GM18511 (cell line): ENCODE measurements around the gene ZNF32.

Experiments used
- ATAC-seq: cut with Tn5 transposase; IDR thresholded peaks from one replicate; pipeline ENCODE4 v1.9.1; 2021; ENCODE audit warnings: mild to moderate bottlenecking, moderate library complexity; ENCODE audit not compliant: unreplicated experiment

Gene ZNF32

DNA sequence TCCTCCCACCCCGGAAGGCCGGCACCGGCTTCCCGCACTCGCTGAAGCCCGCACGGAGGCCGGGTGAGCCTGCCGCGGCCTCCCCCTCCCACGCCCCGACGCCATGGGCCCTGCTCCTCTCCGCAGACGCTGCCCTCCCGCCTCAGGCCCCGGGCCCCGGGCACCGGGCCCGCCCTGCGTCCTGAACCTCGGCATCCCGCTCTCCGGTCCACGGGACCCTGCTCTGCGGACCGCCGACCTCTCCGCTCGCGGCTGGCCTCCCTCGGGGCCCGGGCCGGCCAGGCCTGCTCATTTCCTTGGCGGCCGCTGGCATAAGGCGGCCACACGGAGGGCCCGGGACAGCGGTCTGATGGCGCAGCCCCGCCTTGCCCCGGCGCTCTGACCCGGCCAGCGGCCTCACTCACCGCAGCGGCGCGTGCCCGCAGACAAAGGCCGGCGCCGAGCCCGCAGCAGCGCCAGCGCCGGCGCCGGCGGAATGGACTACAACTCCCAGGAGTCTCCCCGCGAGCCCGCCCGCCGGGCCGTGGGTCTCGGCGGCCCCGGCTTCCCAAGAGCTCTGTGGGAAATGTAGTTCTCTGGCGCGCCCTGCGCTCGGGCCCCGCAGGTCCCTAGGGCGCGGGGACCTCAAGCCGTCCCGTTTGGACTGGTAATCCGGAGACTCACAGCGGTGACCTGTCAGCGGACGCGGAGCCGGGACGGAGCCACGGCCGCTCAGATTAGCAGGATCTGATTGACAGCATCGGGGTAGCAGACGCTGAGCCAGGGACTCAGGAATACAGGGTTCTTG, at the start of gene ZNF32:
ZNF32 (minus strand) TSS at position 484 of the 787 bp plus-strand sequence. CDS start 2,748 bp downstream, outside the sequence.
- ATAC-seq = peak; percentile 100

DNA sequence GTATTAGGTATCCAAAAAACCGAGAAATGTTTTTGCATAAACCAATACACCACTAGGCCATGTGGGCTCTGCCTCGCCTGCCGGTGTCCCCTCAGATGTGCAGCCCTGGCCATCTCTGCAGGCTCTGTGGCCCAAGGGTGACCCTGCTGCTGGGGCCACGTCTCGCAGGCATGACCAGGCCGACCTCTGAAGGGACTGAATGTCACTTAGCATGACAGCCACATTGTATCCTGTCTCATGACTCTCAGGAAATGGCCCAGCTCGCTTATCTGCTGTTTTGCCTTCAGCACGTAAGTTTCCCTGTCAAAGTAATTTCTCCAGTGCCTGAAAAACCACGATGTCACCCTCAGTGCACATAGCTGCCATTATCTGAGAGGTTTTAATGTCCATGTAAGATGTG, 49.5 kb upstream of the ZNF32 start:
- ATAC-seq = no peak

DNA sequence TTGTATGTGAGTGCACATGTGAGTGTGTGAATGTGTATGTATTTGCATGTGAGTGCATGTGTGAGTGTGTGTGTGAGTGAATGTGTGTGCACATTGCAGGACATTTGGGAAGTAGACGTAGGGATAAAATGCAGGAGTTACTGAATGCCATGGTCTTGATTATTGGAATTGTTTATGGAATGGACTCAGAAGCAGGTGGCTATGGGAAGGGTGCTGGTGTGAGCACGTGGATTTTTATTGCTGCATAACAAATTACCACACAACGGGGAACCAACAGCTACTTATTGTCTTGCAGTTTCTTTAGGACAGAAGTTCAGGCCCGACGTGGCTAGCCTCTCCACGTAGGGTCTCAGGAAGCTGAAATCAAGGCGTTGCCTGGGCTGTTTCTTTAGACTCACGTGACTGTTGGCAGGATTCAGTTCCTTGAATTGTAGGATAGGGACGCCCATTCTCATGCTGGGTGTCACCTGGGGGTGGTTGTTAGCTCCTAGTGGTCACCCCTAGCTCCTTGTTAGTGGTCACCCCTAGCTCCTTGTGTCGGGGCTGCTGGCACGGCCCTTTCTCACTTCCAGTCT, 48.3 kb upstream of the ZNF32 start:
- ATAC-seq = no peak

- ATAC-seq = no peak
Measured at GRCh38 chr10:43695730-43696129, 47.0 kb upstream of the ZNF32 start.

GRCh38 chr10:43695321-43695720, 46.6 kb upstream of the ZNF32 start:
- no peak for ATAC-seq

DNA sequence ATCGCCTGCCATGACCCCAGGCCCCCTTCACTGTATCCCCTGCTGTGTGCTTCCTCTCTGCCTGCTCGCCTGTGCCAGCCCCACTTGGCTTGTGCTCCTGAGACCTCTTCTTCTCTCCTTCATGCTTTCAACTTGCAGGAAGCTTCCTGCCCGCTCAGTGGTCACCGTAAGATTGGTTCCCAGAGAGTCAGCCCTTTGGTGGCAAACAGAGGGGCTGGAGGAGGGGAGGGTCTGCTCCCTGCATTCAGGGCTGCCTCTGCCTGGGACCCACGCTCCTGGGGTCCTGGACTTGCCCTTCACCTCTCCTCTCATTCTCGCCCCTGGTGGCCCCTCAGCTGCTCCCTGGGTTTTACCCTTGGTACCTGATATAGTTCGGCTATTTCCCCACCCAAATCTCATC, 45.8 kb upstream of the ZNF32 start:
- no peak for ATAC-seq

DNA sequence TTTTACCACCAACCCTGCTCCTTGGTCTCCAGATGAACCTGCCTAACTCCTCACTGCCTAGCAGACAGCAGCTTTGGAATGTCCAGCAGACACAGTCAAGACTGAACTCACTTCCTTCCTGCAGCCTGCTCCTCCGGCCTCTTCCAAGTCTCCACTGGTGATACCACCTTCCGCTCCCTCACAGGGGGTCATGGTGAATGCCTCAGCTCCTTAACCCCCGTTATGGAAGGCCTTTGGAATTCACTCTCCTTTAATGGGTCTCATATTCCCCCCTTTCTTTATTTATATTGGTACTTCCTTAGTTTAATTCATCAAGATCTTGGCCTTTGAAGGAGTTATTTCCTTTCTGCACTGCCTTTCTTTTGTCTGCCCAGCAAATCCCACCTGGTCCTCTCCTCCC, 44.9 kb upstream of the ZNF32 start:
- no peak for ATAC-seq

GRCh38 chr10:43692051-43692825, 43.6 kb upstream of the ZNF32 start:
- ATAC-seq = no peak

GRCh38 chr10:43691485-43691884, 42.8 kb upstream of the ZNF32 start:
- ATAC-seq = no peak

GRCh38 chr10:43689955-43690771, 41.5 kb upstream of the ZNF32 start:
- peak; percentile 99 for ATAC-seq

DNA sequence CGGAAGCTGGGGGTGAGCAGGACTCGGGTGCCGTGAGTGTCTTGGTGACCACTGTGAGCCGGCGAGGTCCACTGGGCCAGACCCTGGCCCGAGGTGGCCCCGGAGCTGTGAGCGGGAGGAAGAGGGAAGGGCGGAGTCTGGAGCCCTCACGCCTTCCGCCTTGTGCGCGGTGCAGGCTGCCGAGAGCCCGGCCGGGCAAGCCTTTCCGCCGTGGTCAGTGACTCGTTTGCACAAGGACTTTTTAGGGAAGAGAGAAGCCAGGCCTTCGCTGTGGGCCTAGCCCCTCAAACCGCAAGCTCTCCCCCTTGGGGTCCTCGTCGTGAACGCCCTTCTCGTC, 40.9 kb upstream of the ZNF32 start:
- peak; percentile 55 for ATAC-seq

GRCh38 chr10:43689007-43689491, 40.4 kb upstream of the ZNF32 start:
- no peak for ATAC-seq

- no peak for ATAC-seq
Measured at GRCh38 chr10:43688348-43688892, 39.7 kb upstream of the ZNF32 start.

DNA sequence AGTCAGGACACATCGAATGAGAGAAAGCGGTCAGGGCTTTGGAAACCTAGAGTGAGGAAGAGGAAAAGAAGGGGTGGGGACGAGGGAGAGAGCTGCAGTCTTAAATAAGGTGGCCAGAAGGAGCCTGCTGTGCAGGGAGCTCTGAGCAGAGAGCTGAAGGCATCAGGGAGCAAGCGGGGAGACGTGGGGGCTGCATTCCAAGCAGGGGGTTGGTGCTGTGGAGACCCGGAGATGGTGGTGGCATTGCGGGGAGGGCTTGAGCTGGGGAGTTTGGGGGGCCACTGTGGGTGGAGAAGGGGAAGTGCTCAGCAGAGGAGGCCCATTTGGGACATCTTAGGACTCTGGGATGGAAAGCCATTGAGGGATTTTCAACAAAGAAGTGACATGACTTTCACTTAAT, 38.7 kb upstream of the ZNF32 start:
- no peak for ATAC-seq

DNA sequence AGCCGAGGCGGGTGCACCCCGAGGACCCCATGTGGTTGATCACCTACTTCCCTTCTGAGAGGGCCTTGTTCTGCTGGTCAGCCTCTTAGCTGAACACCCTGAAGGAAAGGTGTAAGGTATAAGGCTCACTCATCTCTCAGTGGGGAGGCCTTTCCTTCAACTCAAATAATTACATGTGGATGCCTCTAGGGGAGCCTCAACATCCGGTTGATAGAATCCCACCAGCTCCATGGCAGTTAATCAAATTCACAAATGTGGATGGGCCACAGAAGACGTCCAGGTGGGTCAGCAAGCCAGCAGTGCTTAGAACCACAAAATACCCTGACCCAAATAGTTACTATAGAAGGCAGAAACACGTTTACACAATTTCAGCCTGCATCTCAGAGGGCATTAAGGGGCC, 37.7 kb upstream of the ZNF32 start:
- no peak for ATAC-seq

DNA sequence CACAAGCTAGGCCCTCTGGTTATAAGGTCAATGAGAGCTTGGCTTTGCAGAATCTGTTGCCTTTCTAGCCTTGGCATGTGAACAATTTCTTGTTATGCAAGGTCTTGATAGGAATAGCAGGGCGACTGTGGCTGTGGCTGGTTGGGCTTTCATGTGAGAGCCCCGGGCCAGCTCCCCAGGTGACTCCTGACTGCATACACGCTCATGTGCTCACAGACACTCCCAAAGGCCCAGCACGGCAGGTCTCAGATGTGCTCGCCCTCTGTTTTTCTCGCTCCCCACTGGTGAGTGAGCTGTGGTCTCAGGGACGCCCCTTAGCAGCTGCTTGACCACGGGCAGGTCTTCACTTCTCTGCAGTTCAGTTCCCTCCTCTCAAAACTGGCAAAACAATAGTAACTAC, 37.1 kb upstream of the ZNF32 start:
- no peak for ATAC-seq

DNA sequence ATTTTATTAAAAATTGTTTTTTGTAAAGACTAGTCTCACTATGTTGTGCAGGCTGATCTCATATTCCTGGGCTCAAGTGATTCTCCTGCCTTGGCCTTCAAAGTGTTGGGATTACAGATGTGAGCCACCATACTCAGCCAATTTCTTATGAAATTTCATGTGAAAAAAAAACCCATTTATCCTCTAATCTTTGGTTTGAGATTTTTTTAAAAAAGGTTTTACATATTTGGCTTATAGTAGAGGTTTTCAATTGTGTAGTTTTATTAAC, 35.5 kb upstream of the ZNF32 start:
- no peak for ATAC-seq

- no peak for ATAC-seq
Measured at GRCh38 chr10:43683451-43684291, 35.0 kb upstream of the ZNF32 start.

DNA sequence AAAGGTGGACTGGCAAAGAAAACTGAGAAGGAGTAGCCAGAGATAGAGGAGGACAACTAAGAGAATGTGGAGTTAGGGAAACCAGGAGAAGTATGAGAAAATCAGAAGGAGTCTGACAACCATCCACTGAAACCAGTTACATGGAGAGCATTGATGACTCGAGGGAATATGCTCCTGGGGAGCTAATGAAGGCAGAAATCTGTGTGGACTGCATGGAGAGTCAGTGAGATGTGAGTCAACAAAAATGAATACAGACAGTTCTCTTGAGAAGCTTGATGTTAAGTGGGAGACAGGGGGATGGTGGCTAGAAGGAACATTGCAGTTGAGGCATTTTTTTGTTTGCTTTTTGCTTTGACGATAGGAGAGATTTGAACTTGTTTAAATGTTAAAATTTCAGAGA, 34.3 kb upstream of the ZNF32 start:
- no peak for ATAC-seq

DNA sequence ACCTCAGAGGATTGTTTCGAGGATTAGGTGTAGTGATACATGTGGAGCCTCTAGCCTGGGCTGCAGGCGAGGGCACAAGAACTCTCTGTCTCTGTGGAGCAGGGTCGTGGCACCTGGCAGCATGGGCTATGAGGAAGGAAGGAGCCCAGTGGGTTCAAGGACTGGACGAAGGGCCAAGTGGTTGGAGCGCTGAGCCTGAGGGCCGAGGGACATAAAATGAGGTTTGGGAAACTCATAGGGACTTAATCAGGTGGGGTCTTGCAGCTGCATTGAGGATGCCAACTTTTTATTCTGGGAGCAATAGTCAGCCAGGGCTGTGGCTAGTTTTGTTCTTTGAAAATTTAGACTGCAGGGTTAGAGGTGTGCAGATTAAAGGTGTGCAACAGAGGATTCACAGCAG, 33.0 kb upstream of the ZNF32 start:
- ATAC-seq = no peak
